GM19438 (cell line): ENCODE measurements around the gene TSPAN3.

Experiments
- ATAC-seq: cut with Tn5 transposase; IDR thresholded peaks from one replicate; pipeline ENCODE4 v1.9.1; 2021; ENCODE audit warnings: low read depth; ENCODE audit not compliant: unreplicated experiment

Gene TSPAN3

DNA sequence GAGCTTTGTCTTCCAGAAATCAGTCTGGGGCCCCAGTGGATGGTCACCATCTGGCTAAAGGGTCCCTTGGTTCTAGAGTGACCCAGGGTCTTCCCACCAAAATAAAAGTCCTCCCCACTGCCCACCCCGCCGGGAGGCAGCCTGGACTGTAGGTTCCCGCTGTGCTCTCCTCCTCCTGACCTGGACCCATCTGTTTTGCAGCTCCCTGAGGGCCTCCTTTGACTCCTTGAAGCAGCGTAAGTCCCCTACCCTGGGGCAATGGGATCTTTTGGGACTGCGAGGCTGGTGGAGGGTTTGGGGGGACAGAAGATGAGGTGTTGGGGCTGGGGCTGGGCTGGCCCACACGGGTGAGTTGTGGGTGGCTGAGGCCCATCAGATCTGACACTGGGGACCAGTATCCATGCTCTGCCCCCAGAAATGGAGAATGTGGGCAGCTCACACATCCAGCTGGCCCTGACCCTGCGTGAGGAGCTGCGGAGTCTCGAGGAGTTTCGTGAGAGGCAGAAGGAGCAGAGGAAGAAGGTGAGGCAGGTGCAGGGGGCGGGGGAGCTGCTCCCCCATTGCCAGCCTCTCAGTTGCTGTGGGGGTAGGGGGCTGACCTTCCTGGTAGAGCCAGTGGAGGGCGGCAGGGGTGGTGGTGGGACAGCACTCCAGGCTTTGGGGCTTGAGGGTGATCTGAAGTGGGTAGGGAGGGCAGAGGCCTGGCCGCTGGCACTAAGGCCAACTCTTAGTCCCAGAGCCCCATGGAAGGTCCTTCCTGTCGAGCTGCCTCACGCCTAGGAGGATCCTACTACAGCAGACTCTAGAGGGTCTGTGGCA is 45.6 kb downstream of the TSPAN3 start:
- no peak for ATAC-seq

GRCh38 chr15:77024273-77025082 is 46.4 kb downstream of the TSPAN3 start:
- no peak for ATAC-seq

DNA sequence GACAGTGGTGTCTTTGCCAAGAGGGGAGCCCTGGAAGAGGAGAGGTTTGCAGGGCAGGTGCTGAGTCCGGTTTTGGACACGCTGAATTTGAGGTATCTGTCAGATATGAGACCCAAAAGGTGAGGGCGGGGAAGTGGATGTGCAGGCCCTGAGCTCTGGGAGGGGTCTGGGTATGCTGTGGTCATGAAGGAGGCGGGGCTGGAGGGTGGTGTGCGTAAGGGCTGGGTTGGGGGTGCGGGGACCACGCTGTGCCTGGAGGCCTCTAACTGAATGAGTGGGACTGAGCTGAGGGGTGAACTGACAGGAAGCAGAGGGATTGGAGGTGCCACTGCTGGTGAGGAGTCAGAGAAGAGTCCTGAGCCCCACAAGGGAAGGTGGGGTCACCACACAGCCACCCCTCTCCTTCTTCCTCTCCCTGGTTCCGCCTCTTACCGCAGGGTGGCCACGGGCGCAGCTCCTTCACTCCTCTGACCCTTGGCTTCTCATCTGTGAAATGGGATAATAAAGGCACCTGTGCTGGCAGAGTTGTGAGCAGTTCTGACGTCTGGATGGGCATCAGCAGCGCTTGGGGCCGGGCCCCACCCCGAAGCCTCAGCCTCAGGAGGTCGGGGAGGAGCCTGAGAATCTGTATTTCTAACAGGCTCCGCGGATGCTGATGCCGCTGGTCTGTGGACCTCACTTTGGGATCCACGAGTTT is 47.2 kb downstream of the TSPAN3 start:
- ATAC-seq, result no peak

- ATAC-seq, result no peak
These were observed 48.0 kb downstream of the TSPAN3 start for GRCh38 chr15:77022646-77023575.

GRCh38 chr15:77021803-77022381 is 49.0 kb downstream of the TSPAN3 start:
- ATAC-seq, result no peak

DNA sequence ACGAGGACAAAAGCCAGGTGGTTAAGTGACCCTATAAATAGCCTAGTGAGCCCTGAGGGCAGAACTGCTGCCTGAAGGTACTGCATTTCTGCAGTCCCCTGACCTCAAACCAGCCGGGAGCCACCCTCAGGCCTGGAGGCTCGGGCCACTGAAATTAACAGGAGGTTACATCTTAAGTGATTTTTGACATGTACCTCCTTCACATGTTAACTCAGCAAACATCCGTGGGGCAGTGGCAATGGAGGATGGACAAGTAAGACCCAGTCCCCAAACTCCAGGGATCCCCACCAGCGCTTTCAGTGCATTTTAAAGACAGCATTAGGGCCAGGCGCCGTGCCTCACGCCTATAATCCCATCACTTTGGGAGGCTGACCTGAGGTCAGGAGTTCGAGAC is 49.8 kb downstream of the TSPAN3 start:
- ATAC-seq, result no peak

- no peak for ATAC-seq
These were observed 50.4 kb downstream of the TSPAN3 start for GRCh38 chr15:77020348-77021087.

DNA sequence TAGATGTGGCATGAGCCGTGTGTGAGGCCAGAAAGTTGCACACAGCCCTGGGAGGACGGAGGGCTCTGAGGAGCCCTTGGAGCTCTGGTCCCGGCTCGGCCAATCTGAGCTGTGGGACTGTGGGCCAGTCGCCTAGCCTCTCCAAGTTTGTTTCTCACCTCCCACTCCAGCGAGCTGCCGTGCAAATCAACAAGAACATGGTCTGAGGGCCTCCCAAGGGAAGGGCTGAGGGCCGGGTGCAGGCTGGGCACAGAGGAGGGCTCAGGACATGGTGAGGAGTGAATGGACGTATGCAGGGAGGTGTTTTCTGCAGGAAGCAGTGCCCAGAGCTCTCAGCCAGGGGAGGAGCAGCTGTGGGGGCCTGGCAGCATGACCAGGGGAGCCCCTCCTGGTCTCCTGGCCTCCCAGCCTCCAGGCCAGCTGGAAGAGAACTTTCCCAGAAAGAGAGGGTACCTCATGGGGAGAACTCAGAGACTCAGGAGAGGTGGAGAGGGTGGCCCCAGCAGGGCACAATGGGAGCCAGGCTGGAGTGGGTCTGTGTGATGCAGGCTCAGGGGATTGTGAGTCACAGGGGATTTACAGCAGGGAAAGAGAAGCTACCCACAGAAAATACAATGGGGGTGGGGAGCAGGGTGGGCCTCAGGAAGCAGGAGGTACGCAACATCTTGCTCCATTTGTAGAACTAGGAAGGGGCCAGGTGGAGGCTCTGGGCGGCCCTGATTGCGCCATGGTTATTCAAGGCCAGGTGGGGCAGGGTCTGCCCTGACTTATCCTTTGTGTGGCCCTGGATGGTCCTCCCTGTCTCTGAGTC is 51.2 kb downstream of the TSPAN3 start:
- ATAC-seq, result no peak

DNA sequence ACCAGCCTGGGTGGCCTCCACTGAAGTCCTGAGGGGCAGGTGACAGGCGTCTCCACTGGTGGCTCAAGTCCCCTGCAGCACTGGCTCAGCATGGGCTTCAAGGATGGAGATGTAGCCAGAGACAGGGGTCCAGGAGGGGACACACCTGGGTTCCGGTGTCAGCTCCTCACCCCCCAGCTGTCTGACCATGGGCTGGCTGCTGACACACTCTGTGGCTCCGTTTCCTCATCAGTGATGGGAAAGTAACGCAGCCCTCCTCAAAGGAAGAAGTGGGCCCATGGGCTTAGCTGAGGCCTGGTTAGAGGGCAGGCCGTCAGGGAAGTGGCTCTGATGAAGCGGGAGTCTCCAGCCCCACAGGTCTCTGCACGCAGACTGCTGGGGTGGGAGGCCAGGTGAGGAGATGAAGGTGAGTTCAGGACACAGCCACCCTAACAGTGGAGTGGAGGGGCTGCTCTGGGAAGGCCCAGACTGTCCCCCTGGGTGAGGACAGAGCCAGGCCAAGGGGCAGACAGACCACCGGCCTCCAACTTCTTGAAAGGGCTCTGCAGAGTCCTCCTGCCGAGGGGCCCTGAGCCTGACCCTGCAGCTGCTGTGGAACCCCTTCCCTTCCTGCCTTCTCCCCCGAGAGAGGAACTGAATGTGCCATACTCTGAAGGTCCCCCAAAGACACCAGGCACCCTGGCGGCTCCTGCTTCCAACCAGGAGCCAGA is 52.0 kb downstream of the TSPAN3 start:
- ATAC-seq, result no peak

GRCh38 chr15:77017761-77018720 is 52.9 kb downstream of the TSPAN3 start:
- no peak for ATAC-seq

- ATAC-seq, result no peak
These were observed 53.7 kb downstream of the TSPAN3 start for GRCh38 chr15:77017091-77017660.

DNA sequence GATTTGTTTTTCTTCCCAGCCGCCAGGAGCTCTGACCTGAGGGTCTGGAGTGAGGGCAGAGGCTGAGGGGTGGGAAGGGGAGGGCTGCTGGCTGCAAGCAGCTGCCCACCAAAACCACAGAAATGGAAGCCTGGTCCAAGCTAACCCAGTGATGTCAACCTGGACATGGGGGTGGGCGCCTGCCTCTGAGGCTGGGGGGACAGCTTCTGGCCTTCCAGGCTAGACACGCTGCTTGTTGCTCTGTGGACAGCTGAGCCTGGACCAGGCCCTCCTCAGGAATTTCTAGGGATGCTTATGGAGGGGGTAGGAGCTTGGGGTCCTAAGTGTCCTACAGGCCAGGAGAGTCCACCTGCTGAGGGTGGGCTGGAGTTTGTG is 54.6 kb downstream of the TSPAN3 start:
- no peak for ATAC-seq

- ATAC-seq, result no peak
These were observed 55.1 kb downstream of the TSPAN3 start for GRCh38 chr15:77015646-77016320.

DNA sequence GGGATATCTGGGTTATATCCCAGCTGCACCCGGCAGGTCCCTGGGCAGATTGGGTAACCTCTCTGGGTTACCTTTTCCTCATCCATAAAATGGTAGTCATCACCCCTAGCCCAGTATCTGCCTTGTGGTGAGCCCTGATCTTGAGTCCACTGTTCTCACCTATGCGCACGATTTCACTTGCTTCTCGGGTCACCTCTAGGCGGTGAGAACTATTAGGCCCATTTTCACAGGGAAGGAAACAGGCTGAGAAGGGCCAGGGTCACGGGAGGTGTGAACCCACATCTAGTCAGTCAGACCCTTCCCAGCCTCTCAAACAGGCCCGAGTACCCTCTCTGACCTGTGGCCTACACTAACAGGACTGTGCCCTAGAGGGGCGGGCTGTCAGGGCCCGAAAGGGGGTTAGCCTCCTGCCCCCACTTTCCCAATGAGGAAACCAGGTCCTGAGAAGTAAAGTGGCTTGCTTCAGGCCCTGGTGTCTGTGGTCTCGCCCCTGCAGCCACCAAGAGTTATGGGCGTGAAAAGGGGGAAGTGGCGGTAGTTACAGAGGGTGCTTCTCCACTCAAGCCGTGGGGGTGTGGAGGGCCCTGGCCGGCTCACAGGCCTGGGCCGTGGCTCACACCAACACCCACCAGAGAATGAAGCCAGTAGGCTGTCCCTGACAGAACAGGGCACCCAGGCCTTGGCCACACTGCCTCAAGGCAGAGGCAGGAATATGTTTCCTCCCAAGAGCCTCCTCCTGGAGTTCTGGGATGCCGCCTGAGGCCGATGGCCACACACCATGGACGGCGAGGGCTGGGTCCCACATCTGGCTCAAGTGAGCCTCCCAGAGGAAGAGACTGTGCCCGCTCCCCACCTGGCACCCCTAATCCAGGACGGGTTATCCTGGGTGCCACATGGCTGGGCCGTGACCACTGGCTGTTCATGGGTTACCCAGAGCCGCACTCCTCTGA is 56.5 kb downstream of the TSPAN3 start:
- no peak for ATAC-seq

DNA sequence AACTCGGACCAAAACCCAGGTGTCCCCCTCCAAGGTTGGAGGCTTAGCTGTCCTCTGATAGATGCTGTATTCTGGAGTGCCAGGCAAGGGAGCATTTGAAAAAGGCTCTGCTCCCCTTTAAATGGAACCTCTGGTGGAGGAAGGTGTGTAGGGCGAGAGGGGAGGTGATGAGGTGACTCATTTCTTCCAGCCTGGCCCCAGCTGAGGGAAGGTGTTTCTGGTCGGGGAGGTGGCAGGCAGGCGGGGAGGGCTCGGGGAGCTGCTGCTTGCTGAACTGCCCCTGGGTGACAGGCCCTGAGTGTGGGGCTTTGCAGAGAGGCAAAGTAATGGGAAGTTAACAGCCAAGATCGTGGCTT is 57.2 kb downstream of the TSPAN3 start:
- ATAC-seq, result no peak
